ENCODE results near the gene DLG2. TPM values are rescaled to one million over a fixed set of nuclear protein-coding genes. Genes with fewer than 3 reads are reported as not detected.

Gene DLG2
- total and polyA plus RNA-seq, 9 of the 15 experiments (the other 6 are each of a cell fraction or from before 2014, with no cell fraction given) = 0.52 to 1.6 (median 0.95) TPM

DNA sequence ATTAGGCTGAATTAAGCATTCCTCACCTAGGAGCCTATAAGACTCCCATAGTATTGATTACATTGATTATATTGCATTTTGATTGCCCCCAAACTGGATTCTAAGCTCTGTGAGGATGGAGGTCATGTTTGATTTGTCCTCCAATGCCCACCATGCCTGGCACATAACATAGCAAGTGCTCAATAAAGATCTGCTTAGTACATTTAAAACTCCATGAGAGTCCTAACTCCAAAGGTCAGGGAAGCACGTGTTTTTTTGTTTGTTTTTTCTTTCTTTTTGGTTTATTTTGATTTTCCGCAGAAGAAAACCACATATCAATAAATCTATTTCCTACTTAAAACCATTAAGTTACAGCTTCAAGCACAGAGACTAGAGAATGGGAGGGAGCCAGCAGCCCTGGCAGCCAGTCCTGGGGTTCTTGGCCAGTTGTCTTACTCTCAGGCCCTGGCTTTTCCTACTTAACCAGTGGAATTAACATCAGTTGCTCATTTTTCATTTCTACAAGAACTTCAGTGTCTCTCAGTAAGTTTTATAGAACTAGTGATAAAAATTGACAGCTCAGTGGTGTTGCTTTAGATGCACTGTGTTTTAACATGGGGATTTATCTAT lies 1911.1 kb downstream of the DLG2 start:
- POLR2A ChIA-PET = interaction anchor here (0.7 to 0.8 kb wide), 2 partner anchors 10 to 19 kb away, joined by 3 read pairs; no protein-coding TSS in a partner anchor
- Histone ChIP-seq H2AFZ (ENCODE audit: low read depth, low read length) (no peak overlapping the region), H3K79me2 (ENCODE audit: control insufficient read depth, insufficient read depth, low read length) (no peaks in the 10 kb centered on the region), H4K20me1 (replicated peaks; ENCODE audit: control insufficient read depth, insufficient read depth, low read length) (no peaks in the 10 kb centered on the region), H3K4me2 (ENCODE audit: insufficient read depth, low read length) (no peak overlapping the region), H3K9me1 (ENCODE audit: control insufficient read depth, insufficient read depth, low read length) (no peaks in the 10 kb centered on the region), H3K36me3 (ENCODE audit: control insufficient read depth, insufficient read depth, low read length) (no peaks in the 10 kb centered on the region), H3K27ac (ENCODE audit: extremely low read depth, low read depth, low read length) (no peak overlapping the region), H3K9me3 (replicated peaks; ENCODE audit: control insufficient read depth, insufficient read depth, low read depth, low read length) (no peaks in the 10 kb centered on the region), H3K4me1 (replicated peaks in 1 of 2; ENCODE audit: control insufficient read depth in 2 of 2, insufficient read depth in 2 of 2, low read length in 2 of 2) (no peaks in the 10 kb centered on the region), H3K9ac (ENCODE audit: insufficient read depth in 1 of 2, low read depth in 2 of 2, low read length in 2 of 2) (no peak overlapping the region), H3K4me3 (no peak overlapping the region), H3K27me3 (ENCODE audit: control insufficient read depth in 2 of 2, insufficient read depth in 2 of 2, low read length in 2 of 2) (no peaks in the 10 kb centered on the region)
- BruUV-seq (replicated peaks) = no TSS peak
- TF ChIP-seq PRPF4 (IDR thresholded peaks at IDR 0.05; ENCODE audit: insufficient read depth, low read depth, low read length, poor library complexity, severe bottlenecking) = no peak
- TF ChIP-seq, protein P1, sequence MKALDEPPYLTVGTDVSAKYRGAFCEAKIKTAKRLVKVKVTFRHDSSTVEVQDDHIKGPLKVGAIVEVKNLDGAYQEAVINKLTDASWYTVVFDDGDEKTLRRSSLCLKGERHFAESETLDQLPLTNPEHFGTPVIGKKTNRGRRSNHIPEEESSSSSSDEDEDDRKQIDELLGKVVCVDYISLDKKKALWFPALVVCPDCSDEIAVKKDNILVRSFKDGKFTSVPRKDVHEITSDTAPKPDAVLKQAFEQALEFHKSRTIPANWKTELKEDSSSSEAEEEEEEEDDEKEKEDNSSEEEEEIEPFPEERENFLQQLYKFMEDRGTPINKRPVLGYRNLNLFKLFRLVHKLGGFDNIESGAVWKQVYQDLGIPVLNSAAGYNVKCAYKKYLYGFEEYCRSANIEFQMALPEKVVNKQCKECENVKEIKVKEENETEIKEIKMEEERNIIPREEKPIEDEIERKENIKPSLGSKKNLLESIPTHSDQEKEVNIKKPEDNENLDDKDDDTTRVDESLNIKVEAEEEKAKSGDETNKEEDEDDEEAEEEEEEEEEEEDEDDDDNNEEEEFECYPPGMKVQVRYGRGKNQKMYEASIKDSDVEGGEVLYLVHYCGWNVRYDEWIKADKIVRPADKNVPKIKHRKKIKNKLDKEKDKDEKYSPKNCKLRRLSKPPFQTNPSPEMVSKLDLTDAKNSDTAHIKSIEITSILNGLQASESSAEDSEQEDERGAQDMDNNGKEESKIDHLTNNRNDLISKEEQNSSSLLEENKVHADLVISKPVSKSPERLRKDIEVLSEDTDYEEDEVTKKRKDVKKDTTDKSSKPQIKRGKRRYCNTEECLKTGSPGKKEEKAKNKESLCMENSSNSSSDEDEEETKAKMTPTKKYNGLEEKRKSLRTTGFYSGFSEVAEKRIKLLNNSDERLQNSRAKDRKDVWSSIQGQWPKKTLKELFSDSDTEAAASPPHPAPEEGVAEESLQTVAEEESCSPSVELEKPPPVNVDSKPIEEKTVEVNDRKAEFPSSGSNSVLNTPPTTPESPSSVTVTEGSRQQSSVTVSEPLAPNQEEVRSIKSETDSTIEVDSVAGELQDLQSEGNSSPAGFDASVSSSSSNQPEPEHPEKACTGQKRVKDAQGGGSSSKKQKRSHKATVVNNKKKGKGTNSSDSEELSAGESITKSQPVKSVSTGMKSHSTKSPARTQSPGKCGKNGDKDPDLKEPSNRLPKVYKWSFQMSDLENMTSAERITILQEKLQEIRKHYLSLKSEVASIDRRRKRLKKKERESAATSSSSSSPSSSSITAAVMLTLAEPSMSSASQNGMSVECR (CRISPR knock-in tag; IDR thresholded peaks at IDR 0.05) = no peak
- CTCF ChIA-PET (ENCODE audit: low intra/inter-chr PET ratio) = no interaction called here
- WGBS (ENCODE audit: insufficient coverage, low coverage, missing lambda C conversion rate) = 0% methylated on average over 2 of the region's 2 CpGs
- no peak for DNase-seq (ENCODE audit: extremely low read depth in 1 of 4, low spot score in 3 of 4)
- FAIRE-seq = no peak
- intact Hi-C loops (cut with micrococcal nuclease) = no loop called here
- in situ Hi-C loops (cut with MboI) = no loop called here
- ATAC-seq = no peak

Data from K562 (cell line).